ENCODE data around the gene NRDC. TPM values are rescaled to one million over a fixed set of nuclear protein-coding genes. Genes with fewer than 3 reads are reported as not detected.

NRDC gene
- total and polyA plus RNA-seq, 2 experiments from 2014 or later: 129 to 217 TPM

GRCh38 chr1:51799372-51799771, 79.2 kb downstream of the NRDC start:
- H3K27ac ChIP-seq (ENCODE audit: low read depth): no peak overlapping the region

More at GRCh38 chr1:51799372-51799771, 79.2 kb downstream of the NRDC start:
- Mint-ChIP-seq H3K36me3 (ENCODE audit: low read depth) (peaks cover 50% of the 10 kb centered on the region), H3K9me3 (no peaks in the 10 kb centered on the region), H3K4me1 (no peaks in the 10 kb centered on the region), H3K27ac (no peak overlapping the region), H3K4me3 (no peak overlapping the region), H3K27me3 (ENCODE audit: insufficient read depth, low read depth, poor library complexity) (no peaks in the 10 kb centered on the region)
- Histone ChIP-seq H3K9me2 (ENCODE audit: insufficient read depth) (no peaks in the 10 kb centered on the region), H3K36me3 (ENCODE audit: insufficient read depth) (peaks cover 29% of the 10 kb centered on the region), H3F3A (replicated peaks; ENCODE audit: low read depth) (no peaks in the 10 kb centered on the region), H3K27me3 (ENCODE audit: insufficient read depth) (no peaks in the 10 kb centered on the region), H3K4me3 (no peak overlapping the region), H2AFZ (no peak overlapping the region), H3K4me2 (no peak overlapping the region), H3K79me2 (replicated peaks; ENCODE audit: insufficient read depth) (no peaks in the 10 kb centered on the region), H3K4me1 (ENCODE audit: insufficient read depth) (no peaks in the 10 kb centered on the region), H4K20me1 (replicated peaks; ENCODE audit: insufficient read depth) (0 out of 2 replicates have a peak, but pooled peaks cover 5% of the 10 kb centered on the region)
- TF ChIP-seq ZNF462 (CRISPR knock-in tag; IDR thresholded peaks at IDR 0.05) (no peak), REST (IDR thresholded peaks at IDR 0.05; ENCODE audit: unreplicated experiment) (no peak), STAT1 (IDR thresholded peaks at IDR 0.05; ENCODE audit: unreplicated experiment) (no peak)
- TF ChIP-seq, protein P1, sequence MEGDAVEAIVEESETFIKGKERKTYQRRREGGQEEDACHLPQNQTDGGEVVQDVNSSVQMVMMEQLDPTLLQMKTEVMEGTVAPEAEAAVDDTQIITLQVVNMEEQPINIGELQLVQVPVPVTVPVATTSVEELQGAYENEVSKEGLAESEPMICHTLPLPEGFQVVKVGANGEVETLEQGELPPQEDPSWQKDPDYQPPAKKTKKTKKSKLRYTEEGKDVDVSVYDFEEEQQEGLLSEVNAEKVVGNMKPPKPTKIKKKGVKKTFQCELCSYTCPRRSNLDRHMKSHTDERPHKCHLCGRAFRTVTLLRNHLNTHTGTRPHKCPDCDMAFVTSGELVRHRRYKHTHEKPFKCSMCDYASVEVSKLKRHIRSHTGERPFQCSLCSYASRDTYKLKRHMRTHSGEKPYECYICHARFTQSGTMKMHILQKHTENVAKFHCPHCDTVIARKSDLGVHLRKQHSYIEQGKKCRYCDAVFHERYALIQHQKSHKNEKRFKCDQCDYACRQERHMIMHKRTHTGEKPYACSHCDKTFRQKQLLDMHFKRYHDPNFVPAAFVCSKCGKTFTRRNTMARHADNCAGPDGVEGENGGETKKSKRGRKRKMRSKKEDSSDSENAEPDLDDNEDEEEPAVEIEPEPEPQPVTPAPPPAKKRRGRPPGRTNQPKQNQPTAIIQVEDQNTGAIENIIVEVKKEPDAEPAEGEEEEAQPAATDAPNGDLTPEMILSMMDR (conservative IDR thresholded peaks at IDR 0.05; ENCODE audit: low read depth in 2 of 2): no peak
- ATAC-seq (no peak), DNase-seq (ENCODE audit: low spot score) (no peak)

Data from GM23338 (cell line).